ENCODE measurements around the gene HOXB1. TPM values are rescaled to one million over a fixed set of nuclear protein-coding genes. Genes with fewer than 3 reads are reported as not detected.

Gene HOXB1
- polyA plus RNA-seq, 1 of the 3 experiments (the other 2 are of a cell fraction) = not detected

DNA sequence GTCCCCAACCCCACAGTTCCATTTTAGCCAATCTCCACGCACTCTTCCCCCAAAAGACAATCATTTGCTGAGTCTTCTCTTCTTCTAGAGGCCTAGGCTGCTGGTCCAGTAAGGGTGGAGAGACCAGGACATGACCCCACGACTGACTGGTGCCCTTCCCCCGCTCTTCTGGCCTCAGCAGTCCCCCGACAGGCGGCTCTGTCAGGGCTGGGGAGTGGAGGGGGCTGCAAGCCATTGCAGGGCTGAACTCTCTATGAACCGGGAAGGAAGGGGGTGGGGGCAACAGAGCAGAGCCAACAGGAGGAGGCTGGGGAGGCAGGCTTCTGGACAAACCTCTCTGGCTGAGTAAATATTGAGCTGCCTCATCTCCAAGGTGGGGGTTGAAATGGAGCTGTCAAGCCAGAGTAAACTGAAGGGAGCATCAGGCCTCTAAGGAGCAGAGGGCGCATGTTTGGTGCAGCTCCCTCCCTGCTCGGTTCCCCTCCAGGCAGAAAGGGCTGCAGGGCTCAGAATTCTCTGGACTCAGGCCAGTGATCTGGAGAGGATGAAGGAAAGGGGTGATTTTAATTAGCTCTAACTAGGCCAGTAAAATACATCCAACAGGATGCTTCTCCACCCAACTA, 8.7 kb downstream of the HOXB1 start:
- Histone ChIP-seq H3K9me3 (no peaks in the 10 kb centered on the region), H3K79me2 (ENCODE audit: insufficient read depth) (no peaks in the 10 kb centered on the region), H3K27ac (ENCODE audit: low read depth in 2 of 2, low read length in 1 of 2) (no peak overlapping the region), H2AFZ (ENCODE audit: low read depth) (no peak overlapping the region), H3K4me2 (no peak overlapping the region), H3K27me3 (ENCODE audit: insufficient read depth) (peaks cover 100% of the 10 kb centered on the region), H3K9ac (no peak overlapping the region), H3K9me2 (no peaks in the 10 kb centered on the region), H3K4me1 (ENCODE audit: control insufficient read depth in 1 of 2, insufficient read depth in 2 of 2, low read depth in 1 of 2, low read length in 1 of 2) (no peaks in the 10 kb centered on the region), H3K4me3 (ENCODE audit: low read depth in 2 of 2, low read length in 1 of 2) (no peak overlapping the region), H4K20me1 (ENCODE audit: insufficient read depth) (no peaks in the 10 kb centered on the region), H3F3A (replicated peaks; ENCODE audit: insufficient read depth) (no peaks in the 10 kb centered on the region), H3K36me3 (replicated peaks in 1 of 2; ENCODE audit: control insufficient read depth in 1 of 2, insufficient read depth in 2 of 2, low read length in 1 of 2) (no peaks in the 10 kb centered on the region)
- TF ChIP-seq IRF3 (IDR thresholded peaks at IDR 0.05; ENCODE audit: low read depth, low read length) (no peak), MAX (IDR thresholded peaks at IDR 0.05; ENCODE audit: low read depth) (no peak), RAD21 (IDR thresholded peaks at IDR 0.05; ENCODE audit: low read length) (no peak)
- 5% methylated on average over 7 of the region's 8 CpGs for WGBS (ENCODE audit: low lambda C conversion rate)
- ChIA-PET CTCF (interaction anchor here (0.7 to 1.1 kb wide), 3 partner anchors 8 to 66 kb away, joined by 3 read pairs; partner anchors contain the start of gene HOXB1), POLR2A (interaction anchor here (0.7 kb wide), 1 partner anchor 31 kb away, joined by 6 read pairs; no protein-coding TSS in a partner anchor)
- no peak for DNase-seq

GRCh38 chr17:48520631-48521079, 10.2 kb downstream of the HOXB1 start:
- Histone ChIP-seq H2AFZ (ENCODE audit: low read depth) (no peak overlapping the region), H3K27ac (ENCODE audit: low read depth in 2 of 2, low read length in 1 of 2) (no peak overlapping the region), H3K36me3 (replicated peaks in 1 of 2; ENCODE audit: control insufficient read depth in 1 of 2, insufficient read depth in 2 of 2, low read length in 1 of 2) (no peaks in the 10 kb centered on the region), H3K9ac (no peak overlapping the region), H3K9me3 (no peaks in the 10 kb centered on the region), H3K4me3 (ENCODE audit: low read depth in 2 of 2, low read length in 1 of 2) (no peak overlapping the region), H4K20me1 (ENCODE audit: insufficient read depth) (no peaks in the 10 kb centered on the region), H3K79me2 (ENCODE audit: insufficient read depth) (no peaks in the 10 kb centered on the region), H3K27me3 (ENCODE audit: insufficient read depth) (peaks cover 98% of the 10 kb centered on the region), H3K4me1 (ENCODE audit: control insufficient read depth in 1 of 2, insufficient read depth in 2 of 2, low read depth in 1 of 2, low read length in 1 of 2) (no peaks in the 10 kb centered on the region), H3F3A (replicated peaks; ENCODE audit: insufficient read depth) (no peaks in the 10 kb centered on the region), H3K9me2 (no peaks in the 10 kb centered on the region), H3K4me2 (no peak overlapping the region)
- TF ChIP-seq IRF3 (IDR thresholded peaks at IDR 0.05; ENCODE audit: low read depth, low read length) = no peak
- TF ChIP-seq POLR2AphosphoS5 (IDR thresholded peaks at IDR 0.05; ENCODE audit: low read depth, low read length) = no peak
- no peak for TF ChIP-seq TAF1 (IDR thresholded peaks at IDR 0.05; ENCODE audit: borderline replicate concordance, low read depth, low read length)
- TF ChIP-seq SIN3A (IDR thresholded peaks at IDR 0.05; ENCODE audit: borderline replicate concordance, low read depth, low read length) = no peak
- TF ChIP-seq MAX (IDR thresholded peaks at IDR 0.05; ENCODE audit: low read depth) = no peak
- TF ChIP-seq PBX3 (IDR thresholded peaks at IDR 0.05) = no peak
- TF ChIP-seq YY1 (IDR thresholded peaks at IDR 0.05; ENCODE audit: low read depth) = no peak
- TF ChIP-seq NRF1 (IDR thresholded peaks at IDR 0.05; ENCODE audit: low read depth, low read length) = no peak
- TF ChIP-seq USF2 (IDR thresholded peaks at IDR 0.05; ENCODE audit: borderline replicate concordance, low read depth, low read length) = no peak
- no peak for TF ChIP-seq RCOR1 (IDR thresholded peaks at IDR 0.05; ENCODE audit: low read length)
- TF ChIP-seq GATA2 (CRISPR knock-in tag; IDR thresholded peaks at IDR 0.05) = no peak
- no peak for TF ChIP-seq TEAD4 (IDR thresholded peaks at IDR 0.05; ENCODE audit: borderline replicate concordance, insufficient read depth)
- TF ChIP-seq RXRA (IDR thresholded peaks at IDR 0.05; ENCODE audit: borderline replicate concordance, low read depth) = no peak
- no peak for TF ChIP-seq EP300 (IDR thresholded peaks at IDR 0.05; ENCODE audit: borderline replicate concordance in 1 of 2, low read depth in 1 of 2, low read length in 1 of 2)
- WGBS (ENCODE audit: low lambda C conversion rate) = 6% methylated on average over 1 of the region's 1 CpG
- CTCF ChIA-PET = interaction anchor here (0.6 to 1.3 kb wide), 3 partner anchors 63 to 213 kb away, joined by 3 read pairs; no protein-coding TSS in a partner anchor
- POLR2A ChIA-PET = no interaction called here
- no peak for DNase-seq

Data from SK-N-SH (cell line).